GM15510 (cell line): ENCODE results near the gene RIMS4.

Source experiments
- POLR2A ChIP-seq: IDR thresholded peaks from 3 replicates; pipeline ENCODE4 v1.6.1; 2011; ENCODE audit warnings: borderline replicate concordance; ENCODE audit not compliant: insufficient read length; ENCODE audit errors: extremely low read depth

Gene RIMS4

DNA sequence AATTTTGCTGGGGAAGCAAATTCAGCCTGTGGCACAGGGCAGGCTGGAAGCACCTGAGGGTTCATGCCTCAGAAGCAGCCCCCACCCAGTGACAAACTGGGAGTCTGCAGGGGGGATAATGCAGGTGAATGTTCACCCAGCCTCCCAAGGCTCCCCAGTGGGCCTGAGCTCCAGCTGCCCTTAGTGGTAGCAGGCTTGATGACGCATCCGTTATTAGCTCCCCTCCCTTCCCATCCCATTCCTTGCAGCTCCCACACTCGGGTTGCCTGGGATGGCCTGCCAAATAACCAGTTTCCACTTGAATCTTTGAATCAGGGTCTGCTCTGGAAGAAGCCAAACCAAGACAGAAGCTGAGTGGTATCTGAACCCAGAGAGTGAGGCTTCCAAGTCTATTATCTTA is 48.9 kb downstream of the RIMS4 start:
- TF ChIP-seq POLR2A = no peak

DNA sequence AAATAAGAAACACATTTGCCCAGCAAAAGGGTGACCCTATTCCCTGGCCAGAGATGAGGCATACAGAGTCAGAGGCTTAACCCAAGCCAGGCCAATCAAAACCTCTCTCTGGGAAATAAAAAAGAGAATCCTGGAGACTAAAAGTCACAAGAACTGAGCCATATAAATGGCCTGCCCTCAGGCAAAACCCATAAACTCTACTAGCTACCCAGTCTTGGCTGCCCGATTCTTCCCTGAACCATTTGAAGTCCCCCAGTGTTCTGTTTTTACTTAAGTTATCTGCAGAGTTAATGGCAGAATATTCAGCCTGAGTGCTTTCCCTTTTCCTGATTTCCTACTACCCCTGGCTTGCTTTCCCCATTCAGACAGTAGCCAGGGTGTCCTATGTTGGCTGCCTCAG is 50.8 kb downstream of the RIMS4 start:
- TF ChIP-seq POLR2A = no peak

DNA sequence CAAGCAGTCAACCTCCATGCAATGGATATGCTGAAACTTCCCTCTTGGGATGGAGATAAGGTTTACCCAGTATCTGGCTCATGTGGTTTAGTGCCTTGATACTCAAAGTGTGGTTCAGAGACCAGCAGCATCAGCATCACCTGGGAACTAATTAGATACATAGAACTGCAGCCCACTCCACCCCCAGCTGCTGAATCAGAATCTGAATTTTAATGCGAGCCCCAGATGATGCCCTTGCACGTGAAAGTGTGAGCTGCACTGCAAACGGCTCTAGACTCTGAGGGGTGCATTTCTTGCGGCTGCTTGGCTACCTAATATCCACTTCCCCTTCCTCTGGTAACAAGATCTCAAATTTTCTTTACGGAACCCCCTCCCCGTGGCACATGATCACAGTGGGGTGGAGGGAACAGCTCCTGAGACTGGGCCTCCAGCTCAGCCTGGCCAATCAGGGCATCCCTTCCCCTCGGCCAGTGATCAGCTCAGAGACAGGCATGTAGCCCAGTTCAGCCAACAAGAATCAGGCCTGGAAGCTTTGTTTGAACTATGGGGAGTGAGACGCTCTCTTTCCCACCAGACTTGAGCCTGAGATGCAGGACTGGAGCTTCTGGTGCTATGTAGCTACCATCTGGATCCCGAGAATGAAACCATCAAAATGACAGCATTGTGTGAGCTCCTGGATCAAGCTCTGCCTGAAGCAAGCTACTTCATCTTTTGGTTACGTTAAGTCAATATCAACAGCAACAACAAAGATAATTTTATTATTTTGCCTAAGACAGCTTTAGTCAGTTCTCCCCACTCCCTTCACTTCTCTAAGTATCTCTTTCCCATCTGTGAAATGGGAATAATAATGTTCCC is 51.9 kb downstream of the RIMS4 start:
- TF ChIP-seq POLR2A = no peak

DNA sequence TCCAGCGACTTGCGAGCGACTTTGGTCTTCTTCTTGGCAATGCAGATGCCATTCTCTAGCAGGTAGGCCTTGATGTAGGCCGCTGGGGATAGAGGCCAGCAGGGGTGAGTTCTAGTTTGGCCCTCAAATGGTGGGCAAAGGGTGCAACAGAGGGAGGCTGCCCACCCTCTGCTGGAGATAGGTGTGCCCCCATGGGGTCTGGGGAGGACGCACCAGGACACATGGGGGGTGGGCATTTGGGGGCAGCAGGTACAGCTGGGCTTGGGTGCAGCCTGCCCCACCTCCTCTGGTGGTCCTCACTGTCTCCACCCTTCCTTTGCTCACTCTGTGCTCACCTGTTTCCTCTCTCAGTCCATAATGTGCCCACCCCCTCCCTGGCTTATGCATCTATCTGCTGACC is 53.4 kb downstream of the RIMS4 start:
- no peak for TF ChIP-seq POLR2A

DNA sequence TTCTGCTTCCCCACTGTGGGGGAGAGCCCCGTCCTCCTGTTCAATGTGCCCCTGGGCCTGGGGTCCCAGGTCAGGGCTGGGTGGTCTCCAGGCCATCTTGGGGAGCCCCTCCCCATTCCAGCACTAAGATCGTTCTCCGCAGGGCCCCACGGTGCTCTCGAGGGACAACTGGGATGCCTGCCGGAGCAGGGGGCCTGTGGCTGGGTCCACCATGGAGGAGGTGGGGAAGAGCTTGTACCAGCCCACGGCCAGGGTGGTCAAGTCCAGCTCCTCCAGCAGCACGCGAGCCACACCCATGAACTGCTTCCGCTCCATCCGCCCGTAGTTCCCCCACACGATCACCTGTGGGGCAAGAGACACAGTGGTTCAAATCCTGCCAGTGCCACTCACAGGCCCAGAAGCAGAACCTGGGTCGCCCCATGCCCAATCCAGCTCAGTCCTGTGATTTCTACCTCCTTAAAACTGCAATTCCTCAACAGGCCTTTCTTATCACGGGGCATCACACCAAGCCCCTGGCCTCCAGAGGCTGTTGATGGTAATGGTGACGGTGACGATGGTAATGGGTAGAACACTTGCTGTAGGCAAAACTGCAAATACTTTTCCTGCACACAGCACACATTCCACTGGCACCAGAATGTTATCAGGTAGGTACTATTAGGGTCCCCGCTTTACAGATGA is 54.2 kb downstream of the RIMS4 start:
- no peak for TF ChIP-seq POLR2A

DNA sequence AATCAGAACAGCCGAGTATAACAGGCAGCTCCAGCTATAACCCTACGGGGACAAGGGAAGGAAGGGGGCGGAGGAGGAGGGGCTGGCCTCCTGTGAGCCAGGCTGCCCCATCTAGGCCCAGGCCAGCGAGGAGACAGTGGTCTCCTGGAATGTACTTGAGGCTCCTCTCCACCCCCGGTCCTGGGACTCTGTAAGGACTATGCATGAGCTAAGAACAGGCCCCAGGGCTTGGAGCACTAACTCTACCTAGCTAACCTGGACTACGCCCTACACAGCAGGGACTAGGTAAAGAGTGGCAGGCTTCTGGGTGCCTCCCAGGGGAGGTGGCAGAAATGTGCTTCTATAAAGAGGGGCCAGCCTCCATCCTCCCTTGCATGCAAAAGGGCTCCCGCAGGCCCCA is 55.8 kb downstream of the RIMS4 start:
- TF ChIP-seq POLR2A = no peak

DNA sequence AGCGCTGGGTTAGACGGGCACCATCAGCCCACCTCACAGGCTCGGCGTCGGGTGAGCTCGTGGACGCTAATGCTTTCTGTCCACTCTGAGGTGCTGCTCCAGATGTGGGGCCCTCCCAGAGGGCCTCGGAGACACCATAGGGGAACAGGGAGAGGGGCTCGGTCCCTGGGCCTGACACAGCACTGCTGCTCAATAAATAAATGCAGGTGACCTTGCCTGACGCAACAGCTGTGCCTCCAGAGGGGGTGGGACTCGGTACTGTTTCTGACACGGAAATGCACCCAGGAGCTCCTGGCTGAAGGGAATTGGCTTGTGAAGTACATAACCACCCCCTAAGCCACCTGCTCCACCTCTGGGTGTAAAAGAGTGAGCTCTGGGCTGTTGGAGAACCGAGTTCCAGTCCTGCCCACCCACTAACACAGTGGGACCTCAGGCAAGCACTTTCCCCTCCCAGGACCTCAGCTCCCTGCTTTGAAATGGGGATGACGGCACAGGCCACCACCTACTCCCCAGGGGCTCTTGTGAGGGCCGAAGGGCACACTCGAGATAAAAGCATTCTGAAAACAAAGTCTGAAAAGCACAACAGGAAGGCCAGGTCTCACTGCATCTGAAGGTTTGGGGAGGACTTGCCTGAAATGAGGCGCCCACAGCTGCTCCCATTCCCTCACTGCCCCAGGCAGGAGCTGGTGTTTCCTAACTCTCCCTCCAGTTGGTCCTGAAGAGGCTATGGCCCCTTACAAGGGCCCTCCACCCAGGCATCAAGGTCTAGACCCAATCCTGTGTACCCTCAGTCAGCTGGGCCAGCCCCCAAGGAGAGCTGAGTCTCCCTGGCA is 58.0 kb downstream of the RIMS4 start:
- TF ChIP-seq POLR2A = no peak

DNA sequence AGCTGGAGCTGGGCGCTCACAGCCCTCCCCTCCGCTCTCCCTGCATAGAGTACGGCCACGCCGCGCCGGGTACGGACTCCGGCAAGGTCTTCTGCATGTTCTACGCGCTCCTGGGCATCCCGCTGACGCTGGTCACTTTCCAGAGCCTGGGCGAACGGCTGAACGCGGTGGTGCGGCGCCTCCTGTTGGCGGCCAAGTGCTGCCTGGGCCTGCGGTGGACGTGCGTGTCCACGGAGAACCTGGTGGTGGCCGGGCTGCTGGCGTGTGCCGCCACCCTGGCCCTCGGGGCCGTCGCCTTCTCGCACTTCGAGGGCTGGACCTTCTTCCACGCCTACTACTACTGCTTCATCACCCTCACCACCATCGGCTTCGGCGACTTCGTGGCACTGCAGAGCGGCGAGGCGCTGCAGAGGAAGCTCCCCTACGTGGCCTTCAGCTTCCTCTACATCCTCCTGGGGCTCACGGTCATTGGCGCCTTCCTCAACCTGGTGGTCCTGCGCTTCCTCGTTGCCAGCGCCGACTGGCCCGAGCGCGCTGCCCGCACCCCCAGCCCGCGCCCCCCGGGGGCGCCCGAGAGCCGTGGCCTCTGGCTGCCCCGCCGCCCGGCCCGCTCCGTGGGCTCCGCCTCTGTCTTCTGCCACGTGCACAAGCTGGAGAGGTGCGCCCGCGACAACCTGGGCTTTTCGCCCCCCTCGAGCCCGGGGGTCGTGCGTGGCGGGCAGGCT is 60.1 kb downstream of the RIMS4 start:
- no peak for TF ChIP-seq POLR2A

DNA sequence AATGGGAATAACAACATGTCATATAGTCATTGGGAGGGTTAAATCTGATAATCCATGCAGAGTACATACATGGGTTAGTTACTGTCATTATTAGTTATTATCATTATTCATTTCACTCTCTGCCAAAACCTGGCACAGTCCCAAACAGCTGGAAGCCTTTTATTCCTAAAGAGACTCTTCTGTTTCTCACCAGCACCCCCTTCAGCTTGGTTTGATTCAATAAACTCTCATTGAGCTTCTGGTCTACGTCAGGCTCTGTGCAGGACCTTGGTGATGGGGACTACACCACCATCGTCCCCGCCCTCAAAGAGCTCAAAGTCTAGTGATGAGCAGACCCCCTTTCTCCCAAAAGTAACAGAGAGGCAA is 62.4 kb downstream of the RIMS4 start:
- no peak for TF ChIP-seq POLR2A

DNA sequence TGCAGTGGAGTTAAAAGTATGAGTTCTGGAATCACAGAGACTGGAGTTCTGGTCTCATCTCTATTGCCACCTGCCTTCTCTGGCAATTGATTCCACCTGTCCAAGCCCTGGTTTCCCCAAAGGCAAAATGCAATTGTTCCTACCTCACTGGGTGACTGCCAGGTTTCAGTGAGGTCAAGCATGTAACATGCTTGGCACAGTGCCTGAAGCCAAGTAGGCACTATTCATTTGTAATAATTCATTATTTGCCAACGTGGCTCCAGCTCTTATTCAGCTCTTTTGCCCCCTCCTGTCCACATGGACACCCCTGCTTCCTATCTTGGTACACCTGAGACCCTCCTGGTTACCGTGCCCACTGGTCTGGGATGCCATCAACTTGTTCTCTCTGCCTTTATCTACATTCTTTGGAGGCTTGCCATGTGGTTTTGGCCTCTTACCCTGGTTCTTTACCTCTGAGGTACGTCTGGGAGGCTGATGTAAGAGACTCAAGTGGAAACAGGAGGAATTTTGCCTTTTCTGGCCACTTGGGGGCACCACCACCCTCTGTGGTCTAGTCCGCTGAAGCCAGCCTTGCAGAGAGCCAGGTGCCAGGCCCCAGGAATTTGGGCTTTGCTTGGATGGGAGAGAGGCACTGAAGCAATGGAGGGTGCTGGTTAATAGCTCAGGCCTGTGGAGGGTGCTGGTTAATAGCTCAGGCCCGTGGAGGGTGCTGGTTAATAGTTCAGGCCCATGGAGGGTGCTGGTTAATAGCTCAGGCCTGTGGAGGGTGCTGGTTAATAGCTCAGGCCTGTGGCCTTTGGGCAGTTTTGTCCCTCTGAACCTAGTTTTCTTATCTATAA is 63.0 kb downstream of the RIMS4 start:
- no peak for TF ChIP-seq POLR2A

DNA sequence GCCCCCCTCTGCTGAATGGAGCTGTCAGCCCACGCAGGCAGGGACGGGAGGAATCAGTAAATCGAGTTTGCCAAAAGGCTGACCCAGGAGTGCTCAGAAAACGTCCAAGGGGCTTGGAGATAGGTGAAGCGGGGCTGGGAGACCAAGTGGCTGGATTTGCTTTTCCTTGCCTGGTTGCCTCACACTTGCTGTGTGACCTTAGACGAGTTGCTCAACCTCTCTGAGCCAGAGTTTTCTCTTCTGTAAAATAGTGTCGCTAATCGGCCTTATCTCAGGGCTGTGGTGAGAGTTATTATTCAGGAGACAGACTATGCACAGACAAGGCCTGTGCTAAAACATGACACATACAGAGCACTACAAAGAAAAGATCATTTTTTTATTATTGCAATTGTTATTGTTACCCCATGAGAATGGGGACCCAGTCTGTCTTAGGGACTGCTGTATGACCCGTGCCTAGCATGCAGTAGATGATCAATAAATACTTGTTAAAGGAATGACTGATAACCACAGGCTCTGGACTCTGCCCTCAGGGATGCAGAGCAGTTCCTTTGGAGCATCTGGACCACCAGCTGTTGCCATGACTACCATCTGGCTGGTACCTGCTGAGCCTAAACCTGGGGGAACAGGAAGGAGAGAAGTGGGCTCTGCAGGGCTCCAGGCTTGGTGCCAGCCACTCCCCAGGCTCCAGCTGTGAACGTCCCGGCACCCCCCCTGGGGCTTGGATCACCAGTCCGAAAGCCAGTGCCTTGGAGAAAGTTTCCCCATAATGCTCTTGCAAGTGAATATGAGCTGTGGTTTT is 63.8 kb downstream of the RIMS4 start:
- TF ChIP-seq POLR2A = no peak

DNA sequence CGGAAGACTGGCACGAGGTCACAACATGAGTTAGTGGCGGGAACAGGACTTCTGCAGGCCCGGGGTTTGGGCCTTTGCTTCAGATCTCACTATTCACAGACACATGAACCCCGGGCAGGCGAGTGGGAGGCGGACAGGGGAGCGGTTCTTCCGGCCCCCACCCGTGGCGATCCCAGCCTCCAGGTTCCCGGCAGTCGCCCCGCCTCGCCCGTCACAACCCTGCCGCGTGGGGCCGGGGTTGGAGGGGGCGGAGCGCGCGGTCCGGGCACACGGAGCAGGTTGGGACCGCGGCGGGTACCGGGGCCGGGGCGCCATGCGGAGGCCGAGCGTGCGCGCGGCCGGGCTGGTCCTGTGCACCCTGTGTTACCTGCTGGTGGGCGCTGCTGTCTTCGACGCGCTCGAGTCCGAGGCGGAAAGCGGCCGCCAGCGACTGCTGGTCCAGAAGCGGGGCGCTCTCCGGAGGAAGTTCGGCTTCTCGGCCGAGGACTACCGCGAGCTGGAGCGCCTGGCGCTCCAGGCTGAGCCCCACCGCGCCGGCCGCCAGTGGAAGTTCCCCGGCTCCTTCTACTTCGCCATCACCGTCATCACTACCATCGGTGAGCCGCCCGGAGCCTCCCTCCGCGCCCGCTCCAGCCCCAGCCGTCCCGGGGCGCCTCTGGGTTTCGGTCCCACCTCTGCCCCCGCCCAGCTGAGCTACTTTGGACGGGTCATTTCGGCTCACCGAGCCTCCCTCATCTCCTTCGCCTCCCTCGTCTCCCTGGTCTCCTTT is 64.6 kb downstream of the RIMS4 start, which contains the start of gene KCNK15:
KCNK15 (plus strand) TSS at position 268 of the 769 bp plus-strand sequence; CDS start at position 314, 46 bp downstream.
- TF ChIP-seq POLR2A = no peak
